IPS-18a (cell line): ENCODE data around the gene SLC9A2.

Experiments
- H3K27ac ChIP-seq: one replicate; pipeline ENCODE4 v1.5.1; 2013; ENCODE audit warnings: low read length
- H3K27me3 ChIP-seq: one replicate; pipeline ENCODE4 v1.6.1; 2013; ENCODE audit warnings: mild to moderate bottlenecking, low read length; ENCODE audit not compliant: control insufficient read depth, insufficient read depth
- H3K36me3 ChIP-seq: one replicate; pipeline ENCODE4 v1.6.1; 2013; ENCODE audit warnings: low read depth, low read length; ENCODE audit not compliant: control insufficient read depth
- H3K4me1 ChIP-seq: one replicate; pipeline ENCODE4 v1.6.1; 2013; ENCODE audit warnings: low read depth, low read length; ENCODE audit not compliant: control insufficient read depth
- H3K4me3 ChIP-seq: one replicate; pipeline ENCODE4 v1.5.1; 2013; ENCODE audit warnings: low read length
- H3K9ac ChIP-seq: one replicate; pipeline ENCODE4 v1.6.1; 2013; ENCODE audit warnings: mild to moderate bottlenecking, low read length, moderate library complexity
- H3K9me3 ChIP-seq: one replicate; pipeline ENCODE4 v1.6.1; 2013; ENCODE audit warnings: low read depth, low read length; ENCODE audit not compliant: control insufficient read depth

SLC9A2 gene

GRCh38 chr2:102677244-102678215 is 58.2 kb downstream of the SLC9A2 start:
- Histone ChIP-seq H3K36me3 (no peaks in the 10 kb centered on the region), H3K4me3 (no peak overlapping the region), H3K9me3 (no peaks in the 10 kb centered on the region), H3K27me3 (no peaks in the 10 kb centered on the region), H3K4me1 (no peaks in the 10 kb centered on the region), H3K9ac (no peak overlapping the region), H3K27ac (no peak overlapping the region)

DNA sequence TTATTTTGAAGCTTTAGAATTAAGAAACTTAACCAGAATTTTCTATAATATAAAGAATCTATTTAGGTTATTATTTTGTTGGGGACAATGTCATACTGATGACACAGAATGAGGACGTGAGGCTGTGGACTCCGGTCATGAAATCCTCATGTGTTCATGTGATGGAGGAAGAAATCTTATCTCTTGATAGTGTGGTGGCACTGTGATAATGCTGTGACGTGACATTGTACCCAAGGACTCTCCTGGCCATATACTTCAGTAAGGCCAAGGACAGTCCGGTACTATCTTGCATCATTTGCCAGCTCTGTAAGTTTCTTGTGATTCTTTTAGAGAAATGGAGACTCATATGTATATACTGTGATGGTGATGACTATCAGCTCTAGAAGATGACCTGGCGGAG is 59.1 kb downstream of the SLC9A2 start:
- Histone ChIP-seq H3K36me3 (no peaks in the 10 kb centered on the region), H3K27ac (no peak overlapping the region)

DNA sequence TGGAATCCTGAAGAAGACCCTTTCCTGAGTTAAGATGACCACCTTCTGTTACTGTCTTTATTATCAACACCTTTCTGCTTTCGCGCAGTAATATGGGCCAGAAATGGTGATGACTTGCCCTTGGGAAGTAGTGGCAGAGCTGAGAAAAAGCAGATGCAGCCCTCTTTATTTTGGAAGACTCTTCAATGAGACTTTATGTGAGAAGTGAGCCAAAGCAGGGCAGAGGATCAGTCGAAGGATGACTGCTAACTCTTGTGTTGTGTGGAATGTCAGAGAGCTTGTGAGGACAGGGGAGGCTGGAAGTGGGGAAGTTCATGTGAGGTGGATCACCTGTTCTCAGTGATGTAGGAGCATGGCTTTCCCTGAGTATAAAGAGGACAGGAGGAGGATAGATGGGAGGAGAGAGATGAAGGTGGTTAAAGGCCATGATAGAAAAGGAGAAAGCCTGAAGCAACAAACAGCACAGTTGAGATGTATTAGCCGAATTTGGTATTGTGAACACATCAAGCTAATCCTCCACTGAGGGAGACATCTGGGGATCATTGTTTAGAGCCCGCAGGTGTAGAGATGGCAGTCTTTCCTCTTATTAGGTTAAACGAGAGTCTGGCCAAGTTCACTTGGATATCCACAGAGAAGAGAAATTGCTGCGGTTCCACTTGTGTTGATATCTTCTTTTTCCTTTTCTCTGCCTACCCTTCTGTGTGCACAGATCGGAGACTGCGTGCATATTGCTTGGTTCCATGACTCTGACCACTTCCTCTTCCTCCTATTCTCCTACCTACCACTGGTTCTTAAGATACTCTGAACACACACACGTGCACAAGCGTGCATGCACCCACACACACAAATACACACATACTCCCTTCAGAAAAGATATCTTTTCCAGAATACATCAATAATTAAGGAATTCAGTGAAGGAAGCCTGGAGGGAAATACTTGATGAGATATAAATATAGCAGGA is 67.4 kb downstream of the SLC9A2 start:
- H3K4me1 ChIP-seq, result no peaks in the 10 kb centered on the region

More for the DNA sequence above, 59.1 kb downstream of the SLC9A2 start:
- Histone ChIP-seq H3K4me3 (no peak overlapping the region), H3K9me3 (no peaks in the 10 kb centered on the region), H3K9ac (no peak overlapping the region), H3K27me3 (no peaks in the 10 kb centered on the region), H3K4me1 (no peaks in the 10 kb centered on the region)

GRCh38 chr2:102690012-102690411 is 70.7 kb downstream of the SLC9A2 start:
- Histone ChIP-seq H3K9ac (no peak overlapping the region), H3K27ac (no peak overlapping the region), H3K27me3 (no peaks in the 10 kb centered on the region), H3K4me3 (no peak overlapping the region), H3K9me3 (no peaks in the 10 kb centered on the region), H3K36me3 (no peaks in the 10 kb centered on the region), H3K4me1 (no peaks in the 10 kb centered on the region)

More for the DNA sequence above, 67.4 kb downstream of the SLC9A2 start:
- no peaks in the 10 kb centered on the region for H3K27me3 ChIP-seq
- no peaks in the 10 kb centered on the region for H3K9me3 ChIP-seq
- no peak overlapping the region for H3K4me3 ChIP-seq
- no peak overlapping the region for H3K9ac ChIP-seq
- H3K36me3 ChIP-seq, result no peaks in the 10 kb centered on the region
- no peak overlapping the region for H3K27ac ChIP-seq

- H3K4me3 ChIP-seq, result no peak overlapping the region
- H3K9ac ChIP-seq, result no peak overlapping the region
- H3K27ac ChIP-seq, result no peak overlapping the region
- no peaks in the 10 kb centered on the region for H3K36me3 ChIP-seq
- no peaks in the 10 kb centered on the region for H3K9me3 ChIP-seq
- H3K4me1 ChIP-seq, result peaks cover 3% of the 10 kb centered on the region
- H3K27me3 ChIP-seq, result no peaks in the 10 kb centered on the region
These were observed 77.1 kb downstream of the SLC9A2 start for GRCh38 chr2:102696463-102696862.

DNA sequence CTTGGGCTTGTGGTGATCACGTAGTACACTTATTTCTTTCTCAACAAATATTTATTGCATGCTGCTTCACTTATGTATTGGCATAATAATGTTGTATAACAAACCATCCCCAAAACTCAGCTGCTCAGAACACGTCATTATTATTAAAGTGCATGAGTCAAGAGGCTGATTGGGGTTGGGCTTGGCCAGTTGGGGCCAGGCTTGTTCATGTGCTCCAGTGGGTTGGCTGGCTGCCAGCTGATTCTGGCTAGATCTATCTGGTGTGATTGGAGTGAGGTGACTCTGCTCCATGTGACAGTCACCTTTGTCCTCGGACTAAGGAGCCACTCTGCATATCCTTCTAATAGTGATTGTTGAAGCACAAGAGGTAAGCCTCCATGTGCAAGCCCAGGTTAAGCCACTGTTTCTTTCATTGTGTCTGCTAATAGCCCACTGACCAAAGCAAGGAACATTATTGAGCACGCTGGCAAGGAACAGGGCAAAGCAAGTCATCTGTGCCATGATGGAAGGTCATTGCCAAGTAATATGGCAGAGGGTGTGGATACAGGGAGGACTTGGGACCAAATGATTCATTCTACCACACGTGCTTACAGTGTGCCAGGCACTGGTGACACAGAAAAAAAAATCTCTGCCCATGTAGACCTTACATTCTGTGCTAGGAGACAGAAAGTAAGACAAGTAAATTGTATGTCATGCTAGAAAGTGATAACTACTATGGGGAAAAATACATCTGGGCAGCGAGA is 79.2 kb downstream of the SLC9A2 start:
- no peak overlapping the region for H3K4me3 ChIP-seq
- no peaks in the 10 kb centered on the region for H3K9me3 ChIP-seq
- H3K36me3 ChIP-seq, result no peaks in the 10 kb centered on the region
- H3K4me1 ChIP-seq, result peaks cover 3% of the 10 kb centered on the region
- no peak overlapping the region for H3K9ac ChIP-seq
- no peaks in the 10 kb centered on the region for H3K27me3 ChIP-seq
- no peak overlapping the region for H3K27ac ChIP-seq

DNA sequence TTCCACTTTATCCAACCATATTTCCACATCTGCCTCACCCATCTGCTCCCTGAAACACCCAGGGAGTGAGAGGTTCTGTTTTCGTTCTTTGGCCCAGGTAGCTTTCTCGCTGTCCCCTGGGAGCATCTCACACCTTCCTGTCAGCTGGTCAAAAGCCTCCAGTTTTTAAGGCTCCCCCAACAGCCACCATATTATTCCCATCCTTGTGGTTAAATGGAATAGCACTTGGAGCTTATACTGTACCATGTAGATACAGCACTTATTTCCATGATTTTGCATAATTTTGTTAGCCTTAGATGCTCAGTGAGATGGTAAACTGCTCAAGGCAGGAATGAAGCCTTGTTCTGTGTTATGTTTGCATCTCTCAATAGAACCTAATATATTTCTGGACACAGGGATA is 84.0 kb downstream of the SLC9A2 start:
- Histone ChIP-seq H3K27me3 (no peaks in the 10 kb centered on the region), H3K9ac (no peak overlapping the region), H3K36me3 (no peaks in the 10 kb centered on the region)

GRCh38 chr2:102703748-102704147 is 84.4 kb downstream of the SLC9A2 start:
- no peaks in the 10 kb centered on the region for H3K9me3 ChIP-seq
- H3K27ac ChIP-seq, result no peak overlapping the region
- H3K27me3 ChIP-seq, result no peaks in the 10 kb centered on the region
- H3K4me1 ChIP-seq, result no peaks in the 10 kb centered on the region
- H3K36me3 ChIP-seq, result no peaks in the 10 kb centered on the region
- no peak overlapping the region for H3K9ac ChIP-seq
- no peak overlapping the region for H3K4me3 ChIP-seq

More for the DNA sequence above, 84.0 kb downstream of the SLC9A2 start:
- no peak overlapping the region for H3K4me3 ChIP-seq
- H3K4me1 ChIP-seq, result no peaks in the 10 kb centered on the region
- H3K27ac ChIP-seq, result no peak overlapping the region
- no peaks in the 10 kb centered on the region for H3K9me3 ChIP-seq

- Histone ChIP-seq H3K4me3 (no peak overlapping the region), H3K9me3 (no peaks in the 10 kb centered on the region), H3K27me3 (no peaks in the 10 kb centered on the region), H3K4me1 (no peaks in the 10 kb centered on the region), H3K27ac (no peak overlapping the region), H3K36me3 (no peaks in the 10 kb centered on the region), H3K9ac (no peak overlapping the region)
These were observed 85.2 kb downstream of the SLC9A2 start for GRCh38 chr2:102704531-102704930.

GRCh38 chr2:102707796-102708695 is 88.7 kb downstream of the SLC9A2 start:
- H3K27ac ChIP-seq, result no peak overlapping the region
- no peaks in the 10 kb centered on the region for H3K4me1 ChIP-seq
- H3K36me3 ChIP-seq, result no peaks in the 10 kb centered on the region
- no peaks in the 10 kb centered on the region for H3K27me3 ChIP-seq
- H3K4me3 ChIP-seq, result no peak overlapping the region
- no peaks in the 10 kb centered on the region for H3K9me3 ChIP-seq
- no peak overlapping the region for H3K9ac ChIP-seq
